Motor neuron (in vitro differentiated cells): ENCODE results near the gene GLI3. TPM values are rescaled to one million over a fixed set of nuclear protein-coding genes. Genes with fewer than 3 reads are reported as not detected.

Source experiments
- ATAC-seq, 8 experiments: fragments of 200-7000 bp; cut with Tn5 transposase; replicated peaks in 6 of 8; 2 replicates each; pipeline ENCODE4 v1.8.0; 2021; ENCODE audit warnings: mild to moderate bottlenecking in 8 of 8, moderate library complexity in 8 of 8
- H3K27ac ChIP-seq, 2 donors: fragments of 250-450 bp; sonication (Bioruptor Pico); 2 replicates each; pipeline ENCODE4 v1.9.0; 2021; ENCODE audit warnings: antibody characterized with exemption in 2 of 2, mild to moderate bottlenecking in 2 of 2, moderate library complexity in 1 of 2
- H3K4me1 ChIP-seq, 2 donors: fragments of 250-450 bp; sonication (Bioruptor Pico); replicated peaks in 1 of 2; 2 replicates each; pipeline ENCODE4 v1.6.1; 2021; ENCODE audit warnings: antibody characterized with exemption in 2 of 2, mild to moderate bottlenecking in 2 of 2, moderate library complexity in 1 of 2
- H3K4me3 ChIP-seq, 5 donors: fragments of 250-450 bp; sonication (Bioruptor Pico); 2 replicates each; pipeline ENCODE4 v1.9.0; 2021; ENCODE audit warnings: antibody characterized with exemption in 5 of 5, mild to moderate bottlenecking in 5 of 5, moderate library complexity in 4 of 5
- WGBS, 10 experiments: fragments of 450-650 bp; shearing (Covaris generic); methylation state at CpG; one replicate each; pipeline ENCODE4 v1.0.0; 2022; 5-methylcytosine and 5-hydroxymethylcytosine counted together
- in situ Hi-C, 9 experiments: fragments of 400-800 bp; cut with MboI; loops; one replicate each; pipeline ENCODE4 v1.15.0; 2021; ENCODE audit warnings: low sequenced_read_pairs in 9 of 9, low pct_unique_long_range_greater_than_20kb in 2 of 9; ENCODE audit not compliant: unreplicated experiment in 9 of 9
- total RNA-seq, 8 experiments: library from RNA; unstranded; fragments of 300-600 nt; gene quantifications; 2 replicates each; pipeline versions ENCODE4 v1.2.3 to v1.2.4, GENCODE V29; 2022

The GLI3 gene
- total RNA-seq, 8 experiments from 2014 or later: 0.38 to 14.2 (median 4.7) TPM

DNA sequence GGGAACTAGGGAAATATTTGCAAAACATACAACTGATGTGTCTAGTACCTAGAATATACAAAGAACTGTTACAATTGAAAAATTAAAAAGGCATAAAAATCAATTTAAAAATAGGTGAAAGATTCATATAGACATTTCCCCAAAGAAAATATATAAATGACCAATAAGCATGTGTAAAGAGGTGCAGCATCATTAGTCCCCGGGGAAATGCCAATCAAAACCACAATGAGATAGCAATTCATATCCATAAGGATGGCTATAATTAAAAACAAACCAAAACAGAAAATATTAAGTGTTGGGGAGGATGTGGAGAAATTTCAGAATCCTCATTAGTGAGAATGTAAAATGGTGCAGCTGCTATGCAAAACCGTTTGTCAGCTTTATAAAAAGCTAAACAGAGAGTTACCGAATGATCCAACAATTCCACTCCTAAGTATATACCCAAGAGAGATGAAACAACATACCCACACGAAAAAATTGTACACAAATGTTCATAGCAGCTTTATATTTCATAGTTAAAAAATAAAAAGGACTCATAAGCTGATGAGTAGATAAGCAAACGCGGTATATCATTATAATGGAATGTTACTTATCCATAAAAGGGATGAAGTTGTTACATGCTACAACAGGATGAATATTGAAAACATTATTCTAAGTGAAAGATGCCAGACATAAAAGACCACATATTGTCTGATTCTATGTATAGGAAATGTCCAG is 324.0 kb downstream of the GLI3 start:
- in situ Hi-C loops: no loop called here
- H3K4me1 ChIP-seq: no peaks in the 10 kb centered on the region
- H3K27ac ChIP-seq: no peak overlapping the region
- no peak for ATAC-seq
- H3K4me3 ChIP-seq: no peak overlapping the region
- WGBS, 10 experiments: 17 to 89% (median 78%) methylated on average over 1 to 6 of the region's 6 CpGs

DNA sequence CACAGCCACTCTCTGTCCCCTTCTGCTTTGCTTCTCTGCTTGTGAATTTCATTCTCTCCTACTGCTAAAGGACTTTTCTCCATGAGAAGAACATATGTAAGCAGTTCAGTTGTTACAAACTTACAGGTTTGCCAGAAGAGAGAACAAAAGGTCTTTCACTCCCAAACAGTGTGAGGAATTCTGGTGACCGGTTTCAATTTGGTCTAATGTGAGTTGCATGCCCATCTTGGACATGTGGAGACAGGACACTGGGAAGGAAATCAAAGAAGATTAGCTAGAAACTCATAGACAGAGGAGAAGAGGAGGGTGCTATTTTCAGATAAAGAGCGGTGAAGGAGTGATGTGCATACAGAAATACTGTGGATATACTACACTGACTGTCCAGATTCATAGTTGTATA is 324.6 kb downstream of the GLI3 start:
- no peak overlapping the region for H3K27ac ChIP-seq
- WGBS, 10 experiments: 10 to 100% (median 100%) methylated on average over 1 to 2 of the region's 2 CpGs; no CpG with 5 or more reads in 1 of the 10 experiments
- H3K4me3 ChIP-seq: no peak overlapping the region
- in situ Hi-C loops: no loop called here
- no peak for ATAC-seq
- H3K4me1 ChIP-seq: no peaks in the 10 kb centered on the region

DNA sequence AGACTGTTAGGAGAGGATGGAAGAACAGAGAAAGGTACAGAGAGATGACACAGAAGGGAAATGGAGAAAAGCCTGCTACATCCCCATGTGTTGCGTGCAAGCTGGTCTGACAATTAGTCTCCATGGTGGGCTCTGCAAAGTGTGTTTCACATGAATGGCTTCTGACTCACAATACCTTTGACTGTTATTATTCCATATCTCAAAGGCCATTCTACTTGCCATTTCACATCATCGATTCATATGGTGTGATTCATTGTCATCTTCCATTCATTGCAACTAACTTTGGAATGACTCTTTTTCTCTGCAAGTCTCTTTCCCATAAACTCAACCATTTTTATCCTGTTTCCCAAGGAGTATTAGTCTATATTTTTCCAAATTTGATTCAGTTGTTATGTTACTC is 325.2 kb downstream of the GLI3 start:
- Histone ChIP-seq H3K4me1 (no peaks in the 10 kb centered on the region), H3K27ac (no peak overlapping the region), H3K4me3 (no peak overlapping the region)
- 40 to 100% (median 79%) methylated on average over 1 to 2 of the region's 2 CpGs; no CpG with 5 or more reads in 1 of the 10 experiments for WGBS, 10 experiments
- in situ Hi-C loops: no loop called here
- peak in 2 of 8 experiments; percentile 4 to 11 for ATAC-seq
